IPS DF 4.7 (cell line): Measurements from ENCODE around the gene ATP6V0E2.
"Not testable (repeated sequence)": the region's sequence is repeated elsewhere in the genome, so short reads cannot be mapped to it uniquely, and the experiment has no call there.

Source experiments
- DNase-seq: peaks from one replicate; pipeline ENCODE4 v3.0.0-alpha.2; 2013; ENCODE audit warnings: low spot score; ENCODE audit errors: extremely low read depth

ATP6V0E2 gene

DNA sequence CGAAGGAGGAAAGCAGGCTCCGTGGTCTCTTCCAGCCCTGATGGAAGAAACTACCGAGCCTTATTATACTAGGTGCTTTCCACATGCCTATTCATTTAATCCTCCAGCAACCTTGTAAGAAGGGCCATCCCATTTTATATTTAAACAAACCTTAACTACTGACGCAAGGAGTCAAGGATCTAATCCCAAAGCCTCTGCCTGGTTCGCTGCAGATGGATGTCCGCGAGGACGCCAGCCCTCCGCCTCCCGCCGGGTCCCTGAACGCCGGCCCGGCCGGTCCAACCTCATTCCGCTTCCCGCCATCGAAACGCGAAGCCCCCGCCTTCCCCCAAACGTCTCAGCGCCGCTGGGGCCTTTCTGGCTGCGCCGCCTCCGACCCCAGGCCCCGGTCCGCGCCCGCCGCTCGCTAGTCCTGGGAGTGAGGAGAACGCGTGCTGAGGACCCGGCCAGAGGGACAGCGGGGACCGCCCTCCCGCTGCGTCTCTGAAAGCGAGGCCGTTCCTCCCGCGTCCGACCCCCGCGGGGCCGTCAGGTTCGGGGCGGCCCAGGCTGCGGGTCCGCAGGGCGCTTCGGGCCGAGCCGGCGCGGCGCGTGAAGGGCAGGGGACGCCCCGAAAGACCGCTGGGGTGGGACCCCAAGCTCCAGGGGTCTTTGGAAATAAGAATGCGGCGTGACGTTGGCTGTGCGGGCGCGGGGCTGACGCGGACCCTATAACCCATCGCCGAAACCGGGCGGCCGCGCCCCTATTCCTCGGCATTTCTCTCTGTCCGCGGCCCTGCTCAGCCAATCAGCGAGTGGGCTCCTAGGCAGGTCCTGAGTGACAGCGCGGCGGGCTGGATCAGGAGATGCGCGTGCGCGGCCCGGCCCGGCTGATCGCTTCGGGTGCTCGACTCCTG, at the start of gene ATP6V0E2:
Gene ATP6V0E2, plus strand, starts transcription at position 896 of the 896 bp plus-strand sequence. CDS start 97 bp downstream, outside the sequence.
- DNase-seq = no peak

DNA sequence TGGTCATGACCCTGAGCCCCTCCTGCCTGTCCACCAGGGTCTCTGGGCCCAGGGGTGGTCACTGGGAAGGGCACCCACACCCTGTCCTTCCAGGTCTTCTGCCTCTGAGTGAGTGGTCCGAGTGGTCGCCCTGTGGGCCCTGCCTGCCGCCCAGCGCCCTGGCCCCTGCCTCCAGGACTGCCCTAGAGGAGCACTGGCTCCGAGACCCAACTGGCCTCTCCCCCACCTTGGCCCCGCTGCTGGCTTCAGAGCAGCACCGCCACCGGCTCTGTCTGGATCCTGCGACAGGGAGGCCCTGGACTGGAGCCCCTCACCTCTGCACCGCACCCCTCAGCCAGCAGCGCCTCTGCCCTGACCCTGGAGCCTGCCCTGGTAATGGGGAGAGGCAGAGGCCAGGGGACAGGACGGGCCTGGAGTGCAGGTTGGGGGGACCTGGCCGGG, 49.4 kb upstream of the ATP6V0E2 start:
- DNase-seq = no peak

DNA sequence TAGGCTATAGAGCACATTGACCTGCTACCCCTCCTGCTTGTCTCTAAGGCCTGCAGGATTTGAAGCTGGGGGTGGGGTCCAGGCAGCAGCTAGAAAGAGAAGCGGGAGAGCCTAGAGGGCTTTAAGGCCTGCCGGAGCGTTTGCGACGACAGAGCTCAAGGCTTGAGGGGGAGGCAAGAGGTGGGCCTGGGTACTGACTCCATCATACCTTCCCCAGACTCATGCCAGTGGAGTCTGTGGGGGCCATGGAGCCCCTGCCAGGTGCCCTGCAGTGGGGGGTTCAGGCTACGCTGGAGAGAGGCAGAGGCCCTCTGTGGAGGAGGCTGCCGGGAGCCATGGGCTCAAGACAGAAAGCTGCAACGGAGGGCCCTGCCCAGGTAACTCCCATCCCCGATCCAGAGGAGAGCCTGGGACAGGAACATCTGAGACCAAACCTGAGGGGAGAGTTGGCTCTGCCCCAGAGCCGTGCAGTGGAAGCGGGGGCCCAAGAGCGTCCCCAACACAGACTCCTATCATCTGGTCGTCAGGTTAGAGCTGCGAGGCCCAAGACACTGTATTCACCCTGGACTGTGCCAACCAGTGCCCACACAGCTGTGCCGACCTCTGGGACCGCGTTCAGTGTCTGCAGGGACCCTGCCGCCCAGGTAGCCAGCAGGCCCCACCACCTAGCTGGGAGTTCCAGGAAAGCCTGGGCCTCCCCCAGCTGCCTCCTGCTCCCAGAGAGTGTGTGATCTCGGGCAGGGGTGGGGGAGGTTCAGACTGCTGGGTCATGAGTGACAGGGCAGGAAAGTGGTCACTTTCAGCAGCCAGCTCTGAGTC, 48.8 kb upstream of the ATP6V0E2 start:
- no peak for DNase-seq

DNA sequence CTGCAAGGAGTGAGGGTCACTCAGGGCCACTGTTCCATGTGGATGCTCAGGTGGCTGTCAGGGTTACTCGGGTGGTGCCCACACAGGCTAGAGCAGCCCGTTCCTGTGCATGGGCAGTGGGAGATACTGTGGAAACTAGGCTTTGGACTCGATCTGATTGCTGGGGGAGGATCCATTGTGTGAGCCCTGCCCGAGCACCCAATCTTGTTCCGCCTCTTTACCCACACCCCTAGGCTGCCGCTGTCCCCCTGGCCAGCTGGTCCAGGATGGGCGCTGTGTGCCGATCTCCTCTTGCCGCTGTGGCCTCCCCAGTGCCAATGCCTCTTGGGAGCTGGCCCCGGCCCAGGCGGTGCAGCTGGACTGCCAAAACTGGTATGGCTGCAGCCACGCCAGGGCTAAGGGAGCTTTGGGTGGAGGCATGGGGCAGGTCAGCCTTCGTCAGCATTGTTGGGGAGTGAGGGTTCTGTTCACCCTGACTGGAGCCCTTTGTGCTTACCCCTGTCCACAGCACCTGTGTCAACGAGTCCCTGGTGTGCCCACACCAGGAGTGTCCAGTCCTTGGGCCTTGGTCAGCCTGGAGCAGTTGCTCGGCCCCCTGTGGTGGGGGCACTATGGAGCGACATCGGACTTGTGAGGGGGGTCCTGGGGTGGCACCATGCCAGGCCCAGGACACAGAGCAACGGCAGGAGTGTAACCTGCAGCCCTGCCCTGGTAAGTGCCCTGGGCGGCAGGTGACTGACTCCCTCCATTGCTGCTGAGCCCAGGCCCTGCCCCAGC, 48.0 kb upstream of the ATP6V0E2 start:
- DNase-seq = no peak

DNA sequence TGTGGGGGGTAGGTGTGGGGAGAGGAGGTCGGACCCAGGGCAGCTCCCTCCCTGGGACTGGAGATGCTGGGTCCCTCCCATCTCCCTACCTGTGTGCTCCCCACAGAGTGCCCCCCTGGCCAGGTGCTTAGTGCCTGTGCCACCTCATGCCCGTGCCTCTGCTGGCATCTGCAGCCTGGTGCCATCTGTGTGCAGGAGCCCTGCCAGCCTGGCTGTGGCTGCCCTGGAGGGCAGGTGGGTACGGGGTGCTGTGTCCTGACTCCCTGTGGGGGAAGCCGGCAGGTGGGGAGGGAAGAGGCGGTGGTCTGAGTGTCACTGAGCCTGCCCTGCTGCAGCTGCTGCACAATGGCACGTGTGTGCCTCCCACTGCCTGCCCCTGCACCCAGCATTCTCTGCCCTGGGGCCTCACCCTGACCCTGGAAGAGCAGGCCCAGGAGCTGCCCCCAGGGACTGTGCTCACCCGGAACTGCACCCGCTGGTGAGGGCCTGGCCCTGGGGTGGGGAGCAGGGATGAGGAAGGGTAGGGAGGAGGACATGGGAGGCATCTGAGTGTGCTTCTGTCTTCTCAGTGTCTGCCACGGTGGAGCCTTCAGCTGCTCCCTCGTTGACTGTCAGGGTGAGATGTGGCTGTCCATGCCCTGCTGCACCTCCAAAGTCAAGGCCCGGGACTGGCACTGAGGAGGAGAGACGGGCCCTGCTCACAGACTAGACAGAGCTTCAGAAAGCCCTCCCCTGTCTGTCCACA, 47.3 kb upstream of the ATP6V0E2 start:
- no peak for DNase-seq

DNA sequence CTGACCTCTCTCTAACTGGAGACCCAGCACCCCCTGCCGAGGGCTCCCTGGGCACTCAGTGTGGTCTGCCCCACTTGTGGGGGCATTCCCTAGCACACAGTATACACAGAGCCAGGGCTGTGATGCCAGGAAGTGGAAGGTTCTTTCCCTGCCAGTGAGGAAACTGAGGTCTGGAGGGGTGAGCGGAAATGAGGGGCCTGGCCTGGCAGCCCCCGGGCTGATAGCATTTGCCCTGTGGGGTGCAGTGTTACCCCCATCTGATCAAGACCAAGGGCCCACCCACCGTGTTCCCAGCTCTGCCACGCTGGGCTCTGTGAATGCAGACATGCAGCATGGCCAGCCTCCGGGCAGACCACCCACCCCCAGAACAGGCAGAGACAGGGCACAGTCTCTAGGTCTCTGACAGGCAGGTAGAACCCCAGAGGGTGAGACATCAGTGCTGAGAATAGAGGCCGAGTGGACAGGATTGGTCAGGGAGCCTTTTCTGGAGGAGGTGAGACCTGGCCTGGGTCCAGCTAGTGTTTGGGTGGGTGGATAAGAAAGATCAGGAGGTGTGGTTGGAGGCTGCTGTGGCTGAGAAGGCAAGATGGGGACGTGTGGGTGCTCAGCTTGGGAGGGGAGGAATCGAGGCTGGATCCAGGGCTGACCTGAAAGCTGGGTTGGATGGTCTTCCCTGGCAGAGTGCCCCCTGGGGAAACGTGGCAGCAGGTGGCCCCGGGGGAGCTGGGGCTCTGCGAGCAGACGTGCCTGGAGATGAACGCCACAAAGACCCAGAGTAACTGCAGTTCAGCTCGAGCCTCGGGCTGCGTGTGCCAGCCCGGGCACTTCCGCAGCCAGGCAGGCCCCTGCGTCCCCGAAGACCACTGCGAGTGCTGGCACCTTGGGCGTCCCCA, 46.4 kb upstream of the ATP6V0E2 start:
- no peak for DNase-seq

DNA sequence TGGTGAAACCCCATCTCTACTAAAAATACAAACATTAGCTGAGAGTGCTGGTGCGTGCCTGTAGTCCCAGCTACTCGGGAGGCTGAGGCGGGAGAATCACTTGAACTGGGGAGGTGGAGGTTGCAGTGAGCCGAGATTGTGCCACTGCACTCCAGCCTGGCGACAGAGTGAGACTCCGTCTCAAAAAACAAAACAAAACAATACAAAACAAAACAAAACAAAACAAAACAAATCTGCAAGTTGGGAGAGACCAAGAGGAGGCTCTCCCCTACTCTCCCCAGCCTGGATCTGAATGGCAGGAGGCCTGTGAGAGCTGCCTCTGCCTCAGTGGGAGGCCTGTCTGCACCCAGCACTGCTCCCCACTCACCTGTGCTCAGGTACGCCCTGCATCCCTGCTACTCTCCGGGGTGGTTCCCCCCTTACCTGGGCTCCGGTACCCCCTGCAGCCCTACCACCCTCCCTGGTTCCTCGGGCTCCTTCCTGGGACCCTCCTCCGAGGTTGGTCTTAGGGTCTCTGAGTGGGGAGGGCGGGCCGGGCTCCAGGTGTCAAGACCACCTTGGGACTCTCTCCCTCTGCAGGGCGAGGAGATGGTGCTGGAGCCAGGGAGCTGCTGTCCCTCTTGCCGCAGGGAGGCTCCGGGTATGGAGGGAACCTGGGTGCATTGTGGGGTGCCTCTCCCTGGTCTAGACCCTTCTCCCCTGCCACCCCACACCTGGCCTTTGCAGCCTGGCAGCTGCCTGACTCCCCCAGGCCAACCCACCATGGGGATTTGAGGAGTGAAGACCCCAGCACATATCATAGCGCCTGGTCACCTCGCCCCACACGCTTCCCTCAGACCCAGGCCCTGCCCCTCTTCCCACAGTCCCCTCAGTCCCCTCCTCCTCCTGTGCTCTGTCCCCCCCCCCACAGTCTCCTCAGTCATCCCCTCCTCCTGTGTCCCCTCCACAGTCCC, 45.1 kb upstream of the ATP6V0E2 start:
- no peak for DNase-seq

DNA sequence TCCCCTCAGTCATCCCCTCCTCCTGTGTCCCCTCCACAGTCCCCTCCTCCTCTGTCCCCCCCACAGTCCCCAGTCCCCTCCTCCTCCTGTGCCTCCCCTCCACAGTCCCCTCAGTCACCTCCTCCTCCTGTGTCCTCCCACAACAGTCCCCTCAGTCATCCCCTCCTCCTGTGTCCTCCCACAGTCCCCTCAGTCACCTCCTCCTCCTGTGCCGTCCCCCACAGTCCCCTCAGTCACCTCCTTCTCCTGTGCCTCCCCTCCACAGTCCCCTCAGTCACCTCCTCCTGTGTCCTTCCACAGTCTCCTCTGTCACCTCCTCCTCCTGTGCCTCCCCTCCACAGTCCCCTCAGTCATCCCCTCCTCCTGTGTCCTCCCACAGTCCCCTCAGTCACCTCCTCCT, 43.2 kb upstream of the ATP6V0E2 start:
- not testable (repeated sequence) for DNase-seq

DNA sequence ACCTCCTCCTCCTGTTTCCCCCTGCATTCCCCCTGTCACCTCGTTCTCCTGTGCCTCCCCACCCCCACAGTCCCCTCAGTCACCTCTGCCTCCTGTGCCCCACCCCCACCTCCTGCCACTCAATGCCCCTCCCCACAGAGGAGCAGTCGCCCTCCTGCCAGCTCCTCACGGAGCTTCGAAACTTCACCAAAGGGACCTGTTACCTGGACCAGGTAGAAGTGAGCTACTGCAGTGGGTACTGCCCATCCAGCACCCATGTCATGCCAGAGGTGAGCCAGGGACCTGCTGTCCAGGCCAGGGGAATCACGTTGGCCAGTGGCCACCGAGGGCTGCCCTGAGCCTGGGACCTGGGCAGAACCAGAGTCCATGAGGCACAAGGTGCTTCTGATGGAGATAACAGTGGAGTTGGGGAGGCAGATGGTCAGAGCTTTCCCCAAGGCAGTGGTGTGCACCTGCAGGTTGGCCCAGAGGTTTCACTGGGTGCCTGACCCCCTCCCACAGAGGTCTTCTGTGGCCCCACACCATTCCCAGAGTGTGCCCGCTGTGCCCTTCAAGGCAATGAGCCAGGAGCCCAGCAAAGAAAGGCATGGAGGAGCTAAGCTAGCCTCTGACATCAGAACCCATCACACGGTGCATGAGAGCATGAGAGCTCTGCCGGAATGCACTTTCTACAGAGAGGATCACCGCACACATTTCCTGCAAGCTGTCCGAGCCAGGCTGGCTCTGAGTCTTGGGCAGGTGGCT, 42.6 kb upstream of the ATP6V0E2 start:
- DNase-seq = no peak

DNA sequence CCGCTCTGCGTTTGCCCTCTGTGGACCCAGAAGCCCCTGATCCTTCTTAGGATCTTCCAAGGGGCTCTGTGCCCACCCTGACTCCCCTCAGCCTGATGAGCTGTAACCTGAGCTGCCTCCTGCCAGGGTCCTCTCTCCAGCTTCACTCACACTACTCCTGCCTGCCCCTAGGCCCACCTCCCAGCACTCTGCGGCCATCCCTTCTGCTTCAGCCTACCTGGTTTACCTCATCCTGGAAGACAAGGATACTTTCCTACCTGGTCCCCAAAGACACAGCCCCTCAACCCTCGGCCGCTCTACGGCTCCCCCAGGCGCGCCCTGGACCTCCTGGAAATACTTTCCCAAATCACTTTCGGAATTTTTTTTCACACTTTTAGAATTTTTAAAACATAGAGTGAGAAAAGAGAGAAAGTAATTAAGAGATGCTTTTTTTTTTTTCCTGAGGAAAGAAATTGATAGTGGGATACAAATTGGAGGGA, 42.0 kb upstream of the ATP6V0E2 start:
- no peak for DNase-seq

DNA sequence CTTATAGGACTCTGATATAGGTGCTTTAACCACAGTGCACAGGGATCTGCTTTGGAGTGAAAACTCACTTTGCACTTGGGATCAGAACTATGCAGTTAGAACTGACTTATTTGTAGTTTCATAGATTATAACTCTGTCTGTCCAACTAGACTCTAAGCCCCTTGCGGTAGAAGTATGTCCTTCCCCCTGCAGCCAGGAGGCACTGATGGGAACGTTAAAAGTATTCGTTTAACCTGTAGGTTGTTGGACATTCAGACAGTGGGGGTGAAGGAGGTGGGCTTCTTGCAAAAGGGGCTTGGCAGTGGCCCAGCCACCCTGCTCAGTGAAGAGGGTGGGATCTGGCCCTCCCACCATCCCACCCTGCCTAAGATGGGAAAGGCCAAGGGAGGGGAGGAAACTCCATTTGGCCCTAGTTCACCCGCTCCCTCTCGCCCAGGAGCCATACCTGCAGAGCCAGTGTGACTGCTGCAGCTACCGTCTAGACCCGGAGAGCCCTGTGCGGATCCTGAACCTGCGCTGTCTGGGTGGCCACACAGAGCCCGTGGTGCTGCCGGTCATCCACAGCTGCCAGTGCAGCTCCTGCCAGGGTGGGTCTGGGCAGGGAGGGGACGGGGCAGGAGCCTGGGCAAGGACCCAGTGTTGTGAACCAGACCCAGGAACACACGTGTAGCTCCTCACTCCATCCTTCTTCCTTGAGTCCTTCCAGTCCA, 41.3 kb upstream of the ATP6V0E2 start:
- DNase-seq = no peak

DNA sequence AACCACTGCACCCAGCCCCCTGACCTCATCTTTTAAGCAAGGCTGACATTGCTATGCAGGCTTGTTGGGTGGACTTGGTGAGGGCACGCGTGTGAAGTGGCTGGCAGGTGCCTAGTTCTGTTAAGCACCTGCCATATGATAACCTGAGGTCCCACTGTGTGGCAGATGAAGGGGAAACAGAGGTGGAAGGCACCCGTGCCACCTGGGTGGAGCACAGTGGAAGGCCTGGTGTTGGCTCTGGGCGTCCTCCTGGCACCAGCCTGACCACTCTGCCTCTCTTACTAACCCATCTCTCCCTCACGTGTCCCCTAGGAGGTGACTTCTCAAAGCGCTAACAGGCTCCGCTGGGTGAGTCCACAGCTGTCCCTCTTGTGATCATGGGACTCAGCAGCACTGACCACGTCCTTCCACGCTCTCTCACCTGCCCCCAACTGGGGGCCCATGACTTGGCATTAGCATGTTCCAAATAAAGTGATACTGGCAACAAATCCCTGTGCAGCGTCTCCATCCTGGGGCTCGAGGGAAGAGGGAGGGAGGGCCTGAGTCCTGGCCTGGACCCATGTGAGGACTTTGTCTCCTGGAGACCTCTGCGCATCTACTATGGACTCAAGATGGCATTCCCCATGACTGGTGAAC, 40.2 kb upstream of the ATP6V0E2 start:
- DNase-seq = no peak

DNA sequence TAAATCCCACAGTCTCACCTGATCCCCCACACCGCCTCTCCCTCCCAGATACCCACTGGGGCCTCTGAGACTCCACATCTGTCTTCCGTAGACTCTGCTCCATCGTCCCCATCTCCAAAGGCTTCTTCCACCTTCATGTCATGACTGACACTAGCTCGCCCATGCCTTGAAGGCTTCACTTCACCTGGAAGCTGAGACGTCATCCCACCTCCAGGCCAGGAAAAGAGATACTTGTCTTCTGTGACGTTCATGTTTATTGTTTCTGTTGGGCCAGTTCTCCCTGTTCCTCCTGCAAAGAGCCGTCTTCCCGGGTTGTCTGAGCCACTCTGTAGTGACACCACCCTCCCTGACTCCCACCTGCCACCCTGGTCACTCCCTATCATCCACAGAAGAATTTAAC, 39.2 kb upstream of the ATP6V0E2 start:
- DNase-seq = no peak

DNA sequence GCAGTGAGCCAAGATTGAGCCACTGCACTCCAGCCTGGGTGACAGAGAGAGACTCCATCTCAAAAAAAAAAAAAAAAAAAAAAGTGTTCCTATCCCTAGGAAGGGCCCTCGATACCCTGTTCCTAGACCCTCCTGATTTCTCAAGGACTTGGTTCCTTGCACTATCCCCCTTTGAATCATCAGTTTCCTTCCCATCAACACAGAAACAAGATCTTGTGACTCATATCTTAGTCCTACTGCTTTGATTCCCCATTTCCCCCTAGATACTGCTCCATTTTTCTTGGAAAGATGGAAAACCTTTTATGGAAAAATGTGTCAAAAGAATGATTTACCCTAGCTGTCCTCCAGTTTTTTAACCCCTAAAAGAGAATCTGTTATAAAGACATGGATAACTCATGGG, 37.3 kb upstream of the ATP6V0E2 start:
- DNase-seq = no peak

DNA sequence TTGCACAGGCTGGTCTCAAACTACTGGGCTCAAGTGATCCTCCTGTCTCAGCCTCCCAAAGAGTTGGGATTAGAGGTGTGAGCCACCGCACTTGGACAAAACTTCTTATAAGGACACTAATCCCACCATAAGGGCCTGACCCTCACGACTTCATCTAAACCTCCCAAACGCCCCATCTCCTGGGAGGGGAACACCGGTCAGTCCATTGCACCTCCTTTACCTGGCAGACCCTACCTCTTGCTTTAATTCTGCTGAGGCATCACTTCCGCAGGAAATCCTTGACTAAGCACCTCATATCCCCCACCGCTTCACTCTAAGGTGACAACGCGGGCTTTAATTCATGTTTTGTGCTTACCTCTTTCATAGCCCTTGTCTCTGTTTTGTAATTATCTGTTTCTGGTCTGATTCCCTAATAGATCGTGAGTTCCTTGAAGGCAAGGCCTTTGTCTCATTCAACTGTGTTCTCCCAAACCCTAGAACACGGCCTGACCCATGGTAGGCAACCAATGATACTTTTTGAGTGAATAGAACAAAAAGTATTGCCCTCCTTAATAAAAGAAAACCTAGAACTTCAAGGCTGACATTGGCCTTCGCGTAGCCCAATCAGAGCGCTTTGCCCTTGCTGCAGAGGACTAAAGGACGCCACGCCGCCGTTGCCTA, 36.1 kb upstream of the ATP6V0E2 start:
- DNase-seq = no peak
